NCI-H345 treated with DMSO at 0.1 percent for 48 hours (cell line): ENCODE results near the gene GTPBP2.
A peak's percentile ranks its signal among the peaks of the same experiment; 100 is the strongest.

Source experiments
- DNase-seq: peaks from one replicate; lab custom pipeline; 2025; ENCODE audit not compliant: unreplicated experiment; lab: John Stamatoyannopoulos, UW

The GTPBP2 gene, protein sequence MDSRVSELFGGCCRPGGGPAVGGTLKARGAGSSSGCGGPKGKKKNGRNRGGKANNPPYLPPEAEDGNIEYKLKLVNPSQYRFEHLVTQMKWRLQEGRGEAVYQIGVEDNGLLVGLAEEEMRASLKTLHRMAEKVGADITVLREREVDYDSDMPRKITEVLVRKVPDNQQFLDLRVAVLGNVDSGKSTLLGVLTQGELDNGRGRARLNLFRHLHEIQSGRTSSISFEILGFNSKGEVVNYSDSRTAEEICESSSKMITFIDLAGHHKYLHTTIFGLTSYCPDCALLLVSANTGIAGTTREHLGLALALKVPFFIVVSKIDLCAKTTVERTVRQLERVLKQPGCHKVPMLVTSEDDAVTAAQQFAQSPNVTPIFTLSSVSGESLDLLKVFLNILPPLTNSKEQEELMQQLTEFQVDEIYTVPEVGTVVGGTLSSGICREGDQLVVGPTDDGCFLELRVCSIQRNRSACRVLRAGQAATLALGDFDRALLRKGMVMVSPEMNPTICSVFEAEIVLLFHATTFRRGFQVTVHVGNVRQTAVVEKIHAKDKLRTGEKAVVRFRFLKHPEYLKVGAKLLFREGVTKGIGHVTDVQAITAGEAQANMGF

DNA sequence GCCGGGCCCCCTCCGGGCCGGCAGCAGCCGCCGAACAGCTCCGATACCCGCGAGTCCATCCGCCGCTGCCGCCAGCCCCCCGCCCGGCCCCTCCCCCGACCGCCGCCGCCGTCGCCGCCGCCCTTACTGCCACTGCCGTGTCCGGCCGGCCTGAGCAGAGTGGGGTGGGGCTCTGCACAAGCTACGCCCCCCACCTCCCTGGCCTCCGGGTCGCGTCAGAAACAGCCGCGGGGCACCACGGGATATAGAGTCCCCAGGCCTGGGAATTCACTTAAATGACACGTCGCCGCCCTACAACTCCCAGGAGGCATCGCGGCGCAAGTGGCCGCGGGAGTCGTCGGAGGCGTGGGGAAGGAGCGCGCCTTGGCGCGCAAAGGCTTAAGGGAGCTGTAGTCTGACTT is at the start of gene GTPBP2:
TSS of gene GTPBP2 (minus strand) at position 161 of the 401 bp plus-strand sequence. CDS start at position 59, 102 bp downstream.
- peak; percentile 97 for DNase-seq

DNA sequence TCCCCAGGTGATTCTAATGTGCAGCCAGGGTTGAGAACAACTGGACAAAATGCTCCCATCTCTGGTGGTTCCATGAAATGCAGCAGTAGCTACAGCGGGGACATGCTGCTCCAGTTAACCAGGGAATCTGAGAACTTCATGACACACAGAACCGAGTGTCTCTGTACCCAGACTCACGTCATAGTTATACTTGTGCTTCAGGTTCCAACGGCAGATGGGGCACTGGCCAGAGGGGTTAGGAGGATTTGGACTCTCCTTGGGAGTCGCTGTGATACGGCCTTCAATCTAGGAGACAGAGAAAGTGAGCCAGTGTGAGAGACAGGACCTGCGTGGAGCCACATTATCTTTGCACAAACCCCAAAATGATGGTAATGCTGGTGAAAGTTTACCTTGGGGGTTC is 49.3 kb upstream of the GTPBP2 start:
- DNase-seq: no peak

DNA sequence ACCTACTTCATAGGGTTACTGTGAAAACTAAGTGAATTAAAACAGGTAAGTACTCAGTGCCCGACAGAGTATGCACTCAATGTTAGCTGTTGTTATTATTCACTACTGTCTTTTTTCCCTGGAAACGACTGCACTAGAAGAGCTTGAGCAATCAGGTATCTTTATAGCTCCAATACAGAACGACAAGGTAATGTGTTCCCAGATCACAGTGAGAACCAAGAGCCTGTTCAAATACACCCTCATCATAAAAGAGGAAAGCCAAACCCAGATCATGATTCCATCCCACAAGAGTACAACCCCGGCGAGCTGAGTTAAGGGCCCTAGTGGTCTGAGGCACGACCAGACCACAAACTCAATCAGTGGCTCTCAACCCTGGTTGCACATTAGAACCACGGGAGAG is 48.7 kb upstream of the GTPBP2 start:
- no peak for DNase-seq

DNA sequence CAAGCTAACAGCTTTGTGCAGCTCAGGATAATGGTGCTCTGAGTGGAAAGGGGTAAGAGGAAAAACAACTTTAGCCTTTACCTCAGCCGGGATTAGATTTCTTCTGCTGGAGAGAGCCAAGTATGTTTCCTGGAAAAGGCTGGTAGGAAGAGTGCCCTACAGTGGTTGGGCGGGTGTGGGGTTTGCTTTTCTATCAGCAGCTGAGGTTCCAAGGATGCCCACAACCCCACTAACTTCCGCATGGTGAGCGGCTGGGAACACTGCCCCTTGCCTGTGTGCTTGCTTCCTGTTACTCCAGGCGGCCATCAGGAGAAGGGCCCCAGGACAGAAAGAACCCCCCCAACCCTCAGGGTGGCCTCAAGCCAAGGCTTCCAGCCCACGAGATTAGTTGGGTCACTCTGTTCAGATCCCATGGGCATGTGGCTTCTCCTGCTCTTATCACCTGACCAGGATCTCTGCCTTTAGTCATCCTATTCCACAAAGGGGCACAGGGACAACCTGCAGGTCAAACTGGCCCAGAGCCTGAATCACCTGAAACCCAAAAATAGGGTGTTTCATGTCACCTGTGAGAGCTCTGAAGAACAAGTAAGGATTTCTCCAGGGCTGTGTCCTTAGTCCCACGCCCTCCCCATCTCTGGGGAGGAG is 48.0 kb upstream of the GTPBP2 start:
- no peak for DNase-seq

DNA sequence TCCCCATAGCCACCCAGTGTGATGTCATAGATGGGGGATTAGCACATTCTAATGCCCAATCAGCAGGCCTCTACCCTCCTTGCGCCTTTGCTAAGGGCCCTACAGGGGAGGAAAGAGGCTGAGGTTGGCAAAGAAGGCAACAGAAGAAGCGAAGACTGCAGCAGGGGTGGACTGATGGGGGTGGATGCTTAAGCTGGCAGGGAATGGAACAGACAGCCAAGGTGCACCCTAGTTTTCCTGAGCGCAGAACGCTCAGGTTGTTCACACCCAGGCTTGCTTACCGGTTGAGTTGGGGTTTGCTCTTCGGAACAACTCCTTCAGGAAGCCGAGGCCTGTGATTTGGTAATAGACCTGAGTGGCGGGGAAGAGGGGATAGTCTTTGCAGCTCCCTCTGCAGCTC is 45.9 kb upstream of the GTPBP2 start:
- no peak for DNase-seq

DNA sequence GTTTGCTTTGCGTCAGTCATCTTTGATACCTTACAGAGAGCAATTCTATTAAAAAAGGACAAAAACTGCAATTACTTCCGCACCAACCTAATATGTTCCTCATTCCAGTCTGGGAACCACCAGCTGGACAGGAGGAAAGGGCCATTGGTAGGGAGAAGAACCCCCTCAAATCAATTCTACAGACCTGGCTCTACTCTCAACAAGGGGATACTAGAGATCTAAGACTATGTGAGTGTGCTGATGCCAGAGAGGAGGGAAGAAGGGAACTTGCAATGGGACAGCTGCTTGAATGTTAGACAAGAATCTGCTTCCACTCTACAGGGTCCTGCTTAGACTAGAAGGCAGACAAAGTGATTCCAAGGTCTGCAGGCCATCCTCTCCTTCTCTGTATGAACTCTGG is 45.2 kb upstream of the GTPBP2 start:
- no peak for DNase-seq

DNA sequence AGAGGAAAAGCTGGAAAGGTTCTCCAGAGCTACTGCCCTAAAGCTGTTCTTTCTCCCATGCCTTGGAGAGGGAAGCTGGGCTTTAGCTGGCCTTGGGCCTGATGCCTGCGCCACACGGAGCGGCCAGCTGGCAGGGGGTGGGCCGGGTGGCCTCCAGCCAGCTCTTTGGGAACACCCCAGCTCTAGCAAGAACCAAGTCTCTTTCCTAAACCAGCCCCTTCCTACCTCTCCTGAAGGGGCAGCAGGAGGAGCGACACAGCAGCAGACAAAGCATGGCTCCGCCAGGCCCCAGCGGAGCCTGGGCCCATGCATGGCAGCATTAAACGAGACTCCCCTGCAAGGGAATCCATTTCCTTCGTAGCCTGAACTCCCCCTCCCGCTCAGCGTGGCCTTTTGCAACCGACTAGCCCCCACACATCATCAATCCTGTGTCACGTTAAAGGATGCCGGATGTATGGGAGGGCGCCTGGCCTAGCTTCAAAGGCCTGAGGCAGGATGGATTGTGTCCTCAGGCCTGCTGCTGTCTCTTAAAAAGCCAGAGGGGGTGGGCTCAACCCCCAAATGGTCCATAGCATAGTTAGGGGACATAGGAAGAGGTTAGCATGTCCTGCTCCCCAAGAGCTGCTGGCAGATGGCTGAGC is 44.5 kb upstream of the GTPBP2 start:
- no peak for DNase-seq

DNA sequence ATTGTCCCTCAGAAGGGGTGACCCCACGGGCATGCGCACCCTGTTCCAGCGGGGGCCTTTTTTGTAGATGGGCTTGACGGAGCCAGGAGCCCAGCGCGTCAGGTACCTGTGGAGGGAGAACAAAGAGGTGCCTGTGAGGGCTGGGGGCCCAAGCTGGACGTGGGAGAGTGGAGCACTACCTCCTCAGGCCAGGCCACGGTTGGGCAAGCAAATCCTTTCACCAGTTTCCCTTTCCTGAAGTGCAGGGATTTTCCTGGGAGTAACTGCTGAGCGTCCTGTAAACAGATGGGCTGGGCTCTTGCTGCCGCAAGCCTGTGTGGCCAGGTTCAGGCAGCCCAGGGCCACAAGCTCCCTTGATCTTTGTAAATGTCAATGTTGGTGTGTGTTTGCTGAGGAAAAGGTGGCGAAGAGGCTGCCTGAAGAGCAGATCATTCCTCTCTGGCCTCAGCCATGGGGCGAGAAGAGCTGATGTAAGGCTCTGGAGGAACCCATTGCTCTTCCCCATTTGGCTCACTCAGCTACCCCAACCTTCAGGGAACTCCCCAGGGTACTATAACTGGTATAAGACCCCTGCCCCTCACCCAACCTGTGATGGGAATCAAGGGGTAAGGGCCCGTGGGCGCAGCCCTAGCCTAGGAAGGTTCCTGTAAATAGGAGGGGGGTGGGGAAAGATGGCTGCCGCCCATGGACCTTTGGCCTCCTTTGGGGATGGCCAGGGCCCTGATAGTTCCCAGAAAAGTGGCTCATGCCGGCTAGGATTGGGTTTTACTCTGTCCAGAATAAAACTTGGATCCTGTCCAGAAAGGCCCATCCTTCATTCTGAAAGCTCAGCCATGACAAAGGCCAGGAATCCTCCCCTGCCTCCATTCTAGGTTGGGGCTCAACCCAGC is 43.0 kb upstream of the GTPBP2 start:
- no peak for DNase-seq

DNA sequence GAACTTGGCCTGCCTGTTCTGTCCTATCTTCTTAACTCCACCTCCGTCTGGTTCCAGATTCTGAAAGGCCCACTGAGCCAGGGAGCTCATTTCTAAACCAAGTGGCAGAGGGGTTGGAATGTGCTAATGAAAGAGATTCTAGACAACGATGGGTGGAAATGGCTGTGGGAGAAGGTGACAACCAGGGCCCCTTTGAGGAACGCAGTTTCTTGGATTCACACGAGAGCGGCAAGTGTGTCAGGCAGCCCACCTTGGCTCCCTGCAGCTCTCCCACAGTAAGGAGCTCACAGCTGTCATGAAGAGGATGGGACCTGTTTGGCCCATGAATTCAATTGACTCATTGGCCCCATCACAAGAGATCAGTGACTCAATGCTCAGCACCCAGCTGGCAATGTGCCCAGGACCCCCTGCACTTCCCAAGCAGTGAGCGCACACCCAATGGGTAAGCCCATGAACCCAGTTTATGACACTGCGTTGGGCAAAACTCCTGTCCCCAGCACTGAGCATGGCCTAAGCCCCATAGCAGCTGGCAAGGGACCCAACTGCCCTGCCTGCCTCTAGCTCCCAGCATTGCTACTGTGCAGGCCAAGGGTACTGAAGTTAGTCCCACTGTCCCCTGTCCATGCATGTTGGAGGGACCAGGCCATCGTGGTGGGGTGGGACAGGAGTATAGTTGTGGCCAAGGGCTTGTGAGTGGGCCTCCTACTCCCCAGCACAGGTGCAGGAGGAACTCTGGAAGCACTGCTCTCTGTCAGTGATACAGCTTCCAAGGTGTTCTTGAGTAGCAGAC is 42.1 kb upstream of the GTPBP2 start:
- no peak for DNase-seq

DNA sequence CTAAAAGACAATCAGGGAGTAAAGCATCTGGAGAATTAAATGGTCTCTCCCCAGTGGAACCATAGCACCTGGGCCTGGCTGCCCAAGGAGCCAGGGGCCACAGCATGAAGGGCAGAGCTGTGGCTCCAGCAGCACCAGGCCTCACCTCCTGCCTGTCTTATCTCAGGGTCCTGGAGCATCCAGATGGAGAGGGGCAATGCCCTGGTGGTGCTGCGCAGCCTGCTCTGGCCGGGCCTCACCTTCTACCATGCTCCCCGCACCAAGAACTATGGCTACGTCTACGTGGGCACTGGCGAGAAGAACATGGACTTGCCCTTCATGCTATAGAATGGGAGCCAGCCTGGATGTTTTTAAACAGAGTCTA is 41.5 kb upstream of the GTPBP2 start:
- DNase-seq: no peak

DNA sequence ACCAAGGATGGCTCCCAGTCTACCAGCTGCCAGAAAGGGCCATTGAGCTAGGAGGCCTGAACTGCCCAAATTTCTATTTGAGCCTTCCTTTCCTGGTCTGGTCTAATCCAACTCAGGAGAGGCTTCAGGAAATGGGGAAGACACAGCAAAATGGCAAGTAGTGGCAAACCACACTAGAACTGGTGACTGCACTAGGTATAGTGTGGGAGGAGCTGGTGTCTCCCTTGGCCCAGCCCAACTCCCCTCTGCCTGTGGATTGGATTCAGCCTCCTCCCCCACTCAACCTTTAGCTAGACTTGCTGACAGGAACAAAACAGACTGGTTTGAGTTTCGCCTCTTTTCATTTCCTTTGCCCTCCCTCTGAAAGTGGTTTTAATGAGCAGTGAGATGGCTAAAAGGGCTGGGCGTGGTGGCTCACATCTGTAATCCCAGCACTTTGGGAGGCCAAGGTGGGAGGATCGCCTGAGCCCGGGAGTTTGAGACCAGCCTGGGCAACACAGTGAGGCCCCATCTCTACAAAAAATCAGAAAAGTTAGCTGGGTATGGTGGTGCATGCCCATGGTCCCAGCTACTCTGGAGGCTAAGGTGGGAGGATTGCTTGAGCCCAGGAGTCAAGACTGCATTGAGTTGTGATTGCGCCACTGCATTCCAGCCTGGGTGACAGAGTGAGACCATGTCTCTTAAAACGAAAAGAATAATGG is 41.0 kb upstream of the GTPBP2 start:
- no peak for DNase-seq

DNA sequence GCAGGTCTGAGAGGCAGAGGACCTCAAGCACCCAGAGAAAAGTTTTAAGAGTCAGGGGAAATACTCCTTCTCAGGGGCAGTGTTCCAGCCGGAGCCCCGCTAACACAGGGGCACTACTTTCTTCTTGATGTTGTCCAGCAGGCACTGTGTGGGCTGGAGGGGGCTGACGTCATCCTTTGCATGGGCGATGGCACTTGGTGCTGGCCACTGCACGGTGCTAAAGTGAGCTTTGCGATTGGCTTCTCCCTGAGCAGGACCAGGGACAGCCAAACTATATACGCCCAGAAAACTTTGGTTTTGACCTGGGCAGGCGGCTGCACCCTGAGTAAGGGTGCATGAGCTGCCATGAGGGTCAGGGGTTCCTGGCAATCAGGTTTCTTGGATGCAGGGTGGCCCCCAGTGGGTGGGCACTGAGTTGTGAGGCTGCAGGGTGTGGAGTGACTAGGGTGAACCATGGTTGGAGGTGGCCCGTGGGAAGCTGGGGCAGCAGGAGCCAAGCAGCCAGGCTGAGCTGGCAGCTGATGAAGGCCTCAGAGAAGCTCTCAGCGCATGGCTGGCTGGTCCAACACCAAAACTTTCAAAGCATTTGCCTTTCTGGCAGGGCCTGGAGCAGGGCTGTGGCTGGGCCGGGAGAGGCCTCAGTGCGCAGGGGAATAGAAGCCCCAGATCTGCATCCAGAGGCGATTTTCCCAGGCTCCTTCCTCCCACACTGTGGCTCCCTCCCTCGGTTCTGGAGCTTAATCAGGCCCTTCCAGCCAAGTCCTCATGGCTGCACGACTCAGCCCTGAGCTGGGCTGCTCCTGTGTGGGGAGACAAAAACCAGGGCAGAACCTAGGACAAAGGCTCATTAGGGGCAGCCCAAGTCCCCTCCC is 40.2 kb upstream of the GTPBP2 start:
- no peak for DNase-seq

DNA sequence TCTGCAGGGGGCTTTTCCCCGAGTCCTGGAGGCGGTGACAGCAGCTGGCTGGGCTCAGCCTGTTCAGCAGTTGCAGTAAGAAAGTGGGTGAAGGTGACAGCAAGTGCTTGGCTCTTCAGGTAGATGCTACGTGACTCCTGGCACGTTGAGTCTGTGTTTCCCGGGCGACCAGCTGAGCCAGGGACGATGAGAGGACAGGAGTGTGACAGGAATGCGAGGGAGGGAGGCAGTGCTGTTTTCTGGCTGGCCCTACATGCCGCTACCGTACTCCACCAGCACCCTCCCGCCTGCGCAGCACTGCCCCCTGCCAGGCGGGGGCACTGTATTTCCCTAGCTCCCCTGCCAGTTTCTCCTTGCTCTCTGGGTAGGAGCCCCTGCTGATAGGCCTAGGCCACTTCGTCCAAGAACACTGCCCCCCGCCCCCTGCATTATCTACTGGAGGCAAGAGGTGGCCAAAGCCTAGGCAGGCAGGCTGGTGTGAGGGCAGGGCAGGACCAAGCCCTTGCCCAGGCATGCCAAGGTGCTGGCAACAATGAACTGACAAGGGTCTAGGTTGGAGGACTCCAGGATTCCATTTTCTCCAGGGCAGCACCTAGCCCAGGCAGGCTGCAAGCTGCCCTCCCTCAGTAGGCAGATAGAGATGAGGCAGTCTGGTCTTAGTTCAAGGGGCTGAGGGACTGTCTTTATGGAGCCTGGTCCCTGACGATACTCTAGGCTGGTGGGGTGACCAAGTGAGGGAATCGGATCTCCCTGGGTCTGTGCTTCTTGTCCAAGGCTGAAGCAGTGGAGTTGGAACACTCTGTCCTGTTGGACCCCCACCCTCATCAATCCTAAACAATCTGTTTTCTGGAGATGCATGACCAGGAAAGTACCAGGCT is 39.3 kb upstream of the GTPBP2 start:
- peak; percentile 58 for DNase-seq

DNA sequence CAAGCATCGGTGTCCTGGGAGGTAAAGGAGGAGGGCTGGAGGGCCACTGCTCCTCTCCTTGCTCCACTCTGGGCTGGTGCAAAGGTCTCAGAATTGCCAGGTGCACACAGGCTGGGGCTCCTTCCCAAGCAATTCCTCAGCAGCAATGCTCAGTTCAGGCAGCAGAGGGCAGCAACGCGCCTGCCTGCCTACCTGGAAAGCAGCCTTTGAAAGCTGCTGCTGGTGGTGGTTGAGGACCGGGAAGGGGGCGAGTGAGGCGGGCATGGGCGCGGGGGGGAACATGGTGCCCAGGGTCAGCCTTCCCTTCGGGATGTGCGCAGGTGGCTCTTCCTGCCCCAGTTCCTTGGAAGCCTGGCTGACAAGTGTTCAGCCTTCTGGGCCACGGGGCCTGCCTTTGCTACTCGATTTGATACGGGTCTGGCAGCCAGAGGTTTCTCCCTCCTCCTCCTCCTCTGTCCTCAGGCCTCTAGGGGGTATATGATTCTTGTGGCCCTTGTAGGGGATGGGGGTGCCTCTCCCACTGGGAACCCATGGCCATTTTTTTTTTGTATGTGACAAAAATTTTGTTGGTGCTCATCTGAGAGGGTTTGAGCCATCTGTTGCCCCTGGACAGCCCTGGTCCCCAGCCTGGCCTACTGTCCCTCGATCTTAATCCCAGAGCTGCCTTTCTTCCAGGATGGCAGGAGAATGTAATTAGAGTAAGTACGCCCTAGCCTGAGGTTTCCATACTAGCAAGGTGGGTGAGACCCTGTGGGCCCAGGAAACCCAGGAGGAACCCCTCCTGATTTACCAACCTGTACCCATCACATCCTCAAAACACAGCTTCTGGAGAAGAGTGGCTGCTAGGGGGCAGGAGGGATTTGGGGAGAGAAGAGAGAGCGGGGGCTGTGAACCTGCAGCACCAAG is 38.4 kb upstream of the GTPBP2 start:
- DNase-seq: peak; percentile 44

DNA sequence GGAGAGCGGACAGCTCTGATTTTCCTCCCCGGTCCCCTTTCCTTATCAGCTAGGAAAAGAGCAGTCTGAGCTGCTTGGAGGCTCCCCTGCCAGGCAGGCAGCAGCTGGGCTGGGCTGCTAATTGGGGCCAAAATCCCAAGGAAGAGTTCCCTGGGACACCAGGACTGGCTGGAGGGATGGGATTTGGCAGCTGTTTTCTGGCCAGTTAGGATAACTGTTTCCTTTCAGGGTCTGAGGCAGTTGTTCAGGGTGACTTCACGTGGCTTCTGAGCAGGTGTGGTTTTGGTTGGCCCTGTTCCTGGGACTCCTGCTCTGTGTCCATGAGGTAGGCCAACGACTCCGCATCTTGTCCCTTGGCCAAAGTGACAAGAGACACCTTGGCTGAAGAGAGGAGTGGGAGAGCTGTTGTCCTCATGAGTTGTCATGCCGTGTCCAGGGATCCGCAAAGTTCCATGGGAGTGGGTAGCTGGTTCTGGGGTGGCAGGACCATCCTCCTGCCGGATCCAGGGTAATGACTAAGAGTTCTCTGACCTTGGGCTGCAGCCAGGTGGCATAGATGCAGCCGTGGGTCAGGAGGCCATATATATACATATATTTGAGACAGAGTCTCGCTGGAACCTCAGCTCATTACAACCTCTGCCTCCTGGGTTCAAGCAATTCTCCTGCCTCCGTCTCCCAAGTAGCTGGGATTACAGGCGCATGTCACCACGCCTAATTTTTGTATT is 37.3 kb upstream of the GTPBP2 start:
- DNase-seq: no peak

DNA sequence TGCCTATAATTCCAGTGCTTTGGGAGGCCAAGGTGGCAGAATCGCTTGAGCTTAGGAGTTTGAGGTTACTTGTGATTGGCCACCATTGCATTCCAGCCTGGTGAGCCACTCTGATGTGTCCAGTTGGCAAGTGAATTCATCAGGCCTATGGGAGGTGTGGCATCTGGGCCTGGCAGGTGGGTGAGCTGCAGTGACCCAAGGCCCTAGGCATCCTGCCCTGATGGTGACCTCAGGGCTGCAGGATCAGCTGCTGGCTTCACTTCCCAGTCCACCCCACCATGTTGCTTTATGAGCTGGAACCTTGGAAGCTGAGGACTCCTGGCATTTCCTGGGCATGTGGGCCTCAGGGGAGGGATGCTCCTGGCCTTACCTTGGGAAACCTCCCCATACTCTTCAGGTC is 36.3 kb upstream of the GTPBP2 start:
- DNase-seq: no peak
